Tongue (tissue), 2 donors: ENCODE results near the gene EDIL3. TPM values are rescaled to one million over a fixed set of nuclear protein-coding genes. Genes with fewer than 3 reads are reported as not detected.
"Not testable (repeated sequence)": the region's sequence is repeated elsewhere in the genome, so short reads cannot be mapped to it uniquely, and the experiment has no call there.

Source experiments
- DNase-seq: peaks from one replicate; pipeline ENCODE4 v3.0.0-alpha.2; 2015
- total RNA-seq: library from RNA; depleted of rRNA; stranded (reverse); fragments of >200 nt; gene quantifications from one replicate; pipeline ENCODE4 v1.2.3, GENCODE V29; 2014

EDIL3 gene
- total RNA-seq, 1 donor from 2014 or later = 11.3 TPM

- DNase-seq = no peak
Observed at GRCh38 chr5:84378961-84379360, 5.7 kb downstream of the EDIL3 start.

- no peak for DNase-seq
Observed at GRCh38 chr5:84378420-84378819, 6.3 kb downstream of the EDIL3 start.

DNA sequence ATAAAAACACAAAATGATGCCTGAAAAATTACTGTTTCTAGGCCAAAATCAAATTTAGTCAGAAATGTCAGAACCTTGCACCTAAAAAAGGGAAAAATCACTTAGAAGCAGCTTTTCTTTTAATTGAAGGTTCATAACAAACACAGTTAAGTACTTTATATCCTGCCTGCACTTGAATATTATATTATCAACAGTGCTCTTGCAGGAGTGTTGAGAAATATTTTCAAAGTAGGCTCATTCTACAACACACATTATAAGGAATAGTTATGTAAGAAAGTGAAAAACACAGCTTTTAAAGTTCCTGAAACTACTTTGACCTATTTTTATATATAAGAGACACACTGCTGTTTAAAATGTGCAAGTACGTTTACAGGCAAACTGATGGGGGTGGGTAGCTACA lies 8.3 kb downstream of the EDIL3 start:
- no peak for DNase-seq

GRCh38 chr5:84374568-84374967 lies 10.1 kb downstream of the EDIL3 start:
- DNase-seq = no peak

- DNase-seq = no peak
Observed at GRCh38 chr5:84373506-84373905, 11.2 kb downstream of the EDIL3 start.

DNA sequence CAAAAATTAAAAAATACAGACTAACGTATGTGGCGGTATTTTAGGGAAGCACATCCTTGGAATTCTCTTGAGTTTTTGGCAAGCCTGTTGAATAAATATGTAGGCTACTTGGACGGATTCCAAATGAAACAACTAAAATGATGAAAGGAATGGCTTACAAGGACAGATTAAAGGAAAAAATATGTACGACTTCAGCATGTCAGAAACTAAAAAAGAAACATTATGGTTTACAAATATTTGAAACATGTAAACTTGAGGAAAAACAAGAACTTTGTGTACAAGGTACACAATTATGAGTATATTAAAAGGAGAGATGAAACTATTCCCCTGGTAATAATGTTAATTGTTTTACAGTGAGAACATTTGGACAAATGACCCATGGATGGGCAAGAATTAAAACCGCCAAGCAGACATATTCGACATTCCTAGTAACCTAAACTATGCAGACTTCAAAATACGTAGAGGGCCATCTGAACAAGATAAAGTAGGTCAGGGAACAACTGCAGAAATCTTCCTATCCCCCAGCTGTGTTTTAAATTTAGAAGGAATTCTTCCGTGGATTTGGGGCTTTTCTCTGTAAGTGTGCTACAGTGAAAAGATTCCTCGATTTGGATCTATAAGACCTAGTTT lies 12.5 kb downstream of the EDIL3 start:
- peak; percentile 8 for DNase-seq

DNA sequence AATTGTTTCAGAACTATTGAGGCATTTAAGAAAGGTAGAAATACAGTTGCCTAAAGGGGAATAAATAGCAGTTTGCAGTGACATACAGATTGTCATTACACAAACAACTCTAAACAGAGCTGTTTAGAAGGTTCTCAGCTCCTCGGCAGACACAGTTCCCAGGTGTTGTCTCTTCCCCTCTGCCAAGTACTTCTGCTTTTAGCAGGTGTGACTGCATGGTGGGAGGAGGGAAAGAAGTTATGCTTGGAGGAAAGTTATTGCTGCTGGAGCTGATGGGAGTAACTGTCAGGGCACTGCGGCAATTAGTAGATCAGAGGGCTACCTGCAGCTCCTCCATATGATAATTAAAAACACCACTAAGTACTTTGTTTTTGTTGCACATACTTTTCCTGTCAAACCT lies 14.5 kb downstream of the EDIL3 start:
- DNase-seq = no peak

- no peak for DNase-seq
Observed at GRCh38 chr5:84364043-84364442, 20.6 kb downstream of the EDIL3 start.

GRCh38 chr5:84362061-84362720 lies 22.5 kb downstream of the EDIL3 start:
- DNase-seq = no peak

DNA sequence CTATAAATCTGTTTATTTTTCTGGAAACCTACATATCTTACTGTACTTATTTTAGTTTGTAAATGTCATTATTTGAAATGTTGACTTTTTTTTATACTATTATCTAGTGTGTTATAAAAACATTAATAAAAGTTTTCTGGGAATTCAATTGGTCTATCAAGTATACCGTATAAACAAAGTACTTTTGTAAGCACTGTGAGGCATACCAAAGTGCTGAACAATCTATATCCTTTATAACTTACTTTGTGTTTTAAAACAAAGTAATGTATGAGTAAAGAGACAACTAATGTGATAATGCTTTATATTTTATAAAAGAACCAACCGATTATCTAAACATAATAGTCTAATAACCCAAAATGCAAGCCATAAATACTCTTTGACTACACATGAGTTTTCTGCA lies 23.1 kb downstream of the EDIL3 start:
- DNase-seq = no peak

DNA sequence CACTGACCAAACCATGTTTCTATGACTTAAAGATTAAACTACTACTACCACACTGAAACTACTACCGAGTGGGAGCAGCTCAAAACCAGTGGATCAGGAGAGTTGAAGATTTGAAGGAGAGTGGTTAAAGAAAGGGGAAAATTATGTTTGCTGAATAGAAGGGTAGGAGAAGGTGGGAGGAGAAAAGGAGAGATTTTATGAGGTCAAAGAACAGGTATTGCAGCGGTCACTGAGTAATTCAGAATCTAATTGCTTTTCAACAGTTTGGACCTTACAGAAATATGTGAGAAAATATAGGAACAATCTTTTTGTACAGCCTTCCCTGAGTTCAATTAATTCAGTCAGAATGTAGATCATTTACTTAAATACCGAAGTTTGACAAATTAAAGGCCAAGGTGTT lies 24.6 kb downstream of the EDIL3 start:
- no peak for DNase-seq

- DNase-seq = no peak
Observed at GRCh38 chr5:84354101-84354500, 30.6 kb downstream of the EDIL3 start.

GRCh38 chr5:84344788-84345187 lies 39.9 kb downstream of the EDIL3 start:
- no peak for DNase-seq

DNA sequence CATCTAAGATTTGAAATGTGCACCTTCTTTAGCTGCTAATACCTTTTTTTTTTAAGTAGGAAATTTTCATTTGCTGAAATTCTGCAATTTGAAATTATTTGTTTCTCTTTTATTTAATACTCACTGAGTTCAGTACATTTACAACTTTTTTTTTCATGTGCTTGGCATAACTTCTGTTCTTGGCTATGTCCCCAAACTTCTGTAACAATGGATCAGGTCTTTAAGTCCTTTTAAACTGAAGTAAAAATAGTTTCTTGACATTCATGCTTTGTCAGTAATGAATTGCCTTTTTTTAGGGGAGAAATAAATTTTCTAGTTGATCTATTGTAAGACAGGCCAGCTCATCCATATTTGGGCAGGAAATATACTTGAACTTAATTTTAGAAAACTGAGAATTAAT lies 41.5 kb downstream of the EDIL3 start:
- no peak for DNase-seq

DNA sequence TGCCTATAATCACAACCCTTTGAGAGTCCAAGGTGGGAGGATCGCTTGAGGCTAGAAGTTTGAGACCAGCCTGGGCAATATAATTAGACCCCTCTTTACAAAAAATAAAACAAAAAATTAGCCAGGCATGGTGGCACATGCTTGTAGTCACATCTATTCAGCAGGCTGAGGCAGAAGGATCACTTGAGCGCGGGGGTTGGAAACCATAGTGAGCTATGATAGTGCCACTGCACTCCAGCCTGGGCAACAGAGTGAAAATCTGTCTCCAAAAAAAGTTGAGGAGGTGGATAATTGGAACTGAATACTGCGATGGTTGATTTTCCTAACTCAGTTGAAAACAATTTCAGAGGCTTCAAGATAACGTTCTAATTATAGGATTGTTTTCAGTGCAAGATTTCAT lies 52.6 kb downstream of the EDIL3 start:
- DNase-seq = no peak

DNA sequence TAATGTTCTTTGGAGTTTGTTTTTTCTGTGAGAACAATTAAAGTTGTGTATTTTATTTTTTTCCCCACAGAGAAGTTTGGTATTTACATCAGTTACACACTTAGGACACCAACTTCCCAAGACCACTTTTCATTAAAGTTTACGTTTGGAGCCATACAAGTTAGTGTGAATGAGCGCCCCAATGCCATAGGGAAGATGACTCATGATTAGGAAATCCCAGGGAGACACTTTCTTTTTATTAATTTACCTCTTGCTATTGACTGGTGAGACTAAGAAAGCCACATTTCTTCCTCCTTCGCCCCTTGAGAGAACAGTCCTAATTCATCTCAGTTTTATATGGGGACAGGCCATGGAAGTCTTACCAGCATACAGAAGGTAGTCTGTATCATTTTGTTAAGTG lies 57.1 kb downstream of the EDIL3 start:
- DNase-seq = no peak

GRCh38 chr5:84322646-84323045 lies 62.0 kb downstream of the EDIL3 start:
- no peak for DNase-seq

GRCh38 chr5:84317826-84318225 lies 66.9 kb downstream of the EDIL3 start:
- DNase-seq = not testable (repeated sequence)

- not testable (repeated sequence) for DNase-seq
Observed at GRCh38 chr5:84312280-84312679, 72.4 kb downstream of the EDIL3 start.

GRCh38 chr5:84309850-84310249 lies 74.8 kb downstream of the EDIL3 start:
- DNase-seq = not testable (repeated sequence)

GRCh38 chr5:84306601-84307000 lies 78.1 kb downstream of the EDIL3 start:
- DNase-seq = no peak

GRCh38 chr5:84304599-84304998 lies 80.1 kb downstream of the EDIL3 start:
- no peak for DNase-seq

GRCh38 chr5:84303315-84303714 lies 81.4 kb downstream of the EDIL3 start:
- DNase-seq = no peak

DNA sequence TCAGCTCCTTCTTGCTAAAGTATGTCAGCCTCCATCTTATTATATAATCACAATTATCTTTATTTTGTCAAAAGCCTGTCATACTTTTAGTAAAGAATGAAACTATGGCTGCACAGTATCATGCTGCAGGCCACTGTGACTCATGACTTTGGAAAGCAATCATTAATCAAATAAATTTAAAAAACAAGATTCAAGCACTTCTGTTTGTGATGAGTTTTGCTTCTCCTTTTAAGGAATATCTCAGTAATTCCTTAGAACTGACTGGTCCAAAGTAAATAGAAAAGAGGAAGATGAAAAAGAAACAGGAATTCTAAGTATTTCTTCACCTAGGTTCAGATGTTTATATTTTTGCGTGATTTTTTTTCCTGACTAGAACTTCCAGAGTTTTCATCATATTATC lies 83.1 kb downstream of the EDIL3 start:
- no peak for DNase-seq
